NCI-H226 (cell line): ENCODE data around the gene KCNA2.

ENCODE experiments used
- DNase-seq: peaks from one replicate; pipeline ENCODE4 v3.0.0-alpha.2; 2015

The KCNA2 gene

GRCh38 chr1:110628323-110629105, 22.4 kb upstream of the KCNA2 start:
- no peak for DNase-seq

GRCh38 chr1:110627764-110628163, 21.6 kb upstream of the KCNA2 start:
- DNase-seq, result no peak

GRCh38 chr1:110626889-110627288, 20.7 kb upstream of the KCNA2 start:
- no peak for DNase-seq

- no peak for DNase-seq
Measured at GRCh38 chr1:110620686-110621085, 14.5 kb upstream of the KCNA2 start.

- DNase-seq, result no peak
Measured at GRCh38 chr1:110620250-110620615, 14.1 kb upstream of the KCNA2 start.

GRCh38 chr1:110619412-110620249, 13.5 kb upstream of the KCNA2 start:
- DNase-seq, result peak; percentile 74

GRCh38 chr1:110618668-110619067, 12.5 kb upstream of the KCNA2 start:
- DNase-seq, result no peak

GRCh38 chr1:110617589-110617988, 11.4 kb upstream of the KCNA2 start:
- no peak for DNase-seq

GRCh38 chr1:110617116-110617515, 11.0 kb upstream of the KCNA2 start:
- DNase-seq, result no peak

GRCh38 chr1:110616587-110616986, 10.4 kb upstream of the KCNA2 start:
- no peak for DNase-seq

- DNase-seq, result peak; percentile 22
Measured at GRCh38 chr1:110615548-110616130, 9.5 kb upstream of the KCNA2 start.

GRCh38 chr1:110612060-110612745, 6.0 kb upstream of the KCNA2 start:
- DNase-seq, result no peak

GRCh38 chr1:110610696-110611286, 4.6 kb upstream of the KCNA2 start:
- no peak for DNase-seq

GRCh38 chr1:110610084-110610483, 3.9 kb upstream of the KCNA2 start:
- no peak for DNase-seq

GRCh38 chr1:110608247-110608646, 2.1 kb upstream of the KCNA2 start:
- no peak for DNase-seq

GRCh38 chr1:110607536-110608230, 1.5 kb upstream of the KCNA2 start:
- no peak for DNase-seq

GRCh38 chr1:110606657-110607535, 738 bp upstream of the KCNA2 start:
- DNase-seq, result no peak

- DNase-seq, result no peak
Measured at GRCh38 chr1:110605446-110605845, 712 bp downstream of the KCNA2 start.

- no peak for DNase-seq
Measured at GRCh38 chr1:110604586-110605148, 1.5 kb downstream of the KCNA2 start.

GRCh38 chr1:110603058-110603457, 3.1 kb downstream of the KCNA2 start:
- no peak for DNase-seq

- DNase-seq, result no peak
Measured at GRCh38 chr1:110602466-110602865, 3.7 kb downstream of the KCNA2 start.
